ENCODE data around the gene CCDC30.

DNA sequence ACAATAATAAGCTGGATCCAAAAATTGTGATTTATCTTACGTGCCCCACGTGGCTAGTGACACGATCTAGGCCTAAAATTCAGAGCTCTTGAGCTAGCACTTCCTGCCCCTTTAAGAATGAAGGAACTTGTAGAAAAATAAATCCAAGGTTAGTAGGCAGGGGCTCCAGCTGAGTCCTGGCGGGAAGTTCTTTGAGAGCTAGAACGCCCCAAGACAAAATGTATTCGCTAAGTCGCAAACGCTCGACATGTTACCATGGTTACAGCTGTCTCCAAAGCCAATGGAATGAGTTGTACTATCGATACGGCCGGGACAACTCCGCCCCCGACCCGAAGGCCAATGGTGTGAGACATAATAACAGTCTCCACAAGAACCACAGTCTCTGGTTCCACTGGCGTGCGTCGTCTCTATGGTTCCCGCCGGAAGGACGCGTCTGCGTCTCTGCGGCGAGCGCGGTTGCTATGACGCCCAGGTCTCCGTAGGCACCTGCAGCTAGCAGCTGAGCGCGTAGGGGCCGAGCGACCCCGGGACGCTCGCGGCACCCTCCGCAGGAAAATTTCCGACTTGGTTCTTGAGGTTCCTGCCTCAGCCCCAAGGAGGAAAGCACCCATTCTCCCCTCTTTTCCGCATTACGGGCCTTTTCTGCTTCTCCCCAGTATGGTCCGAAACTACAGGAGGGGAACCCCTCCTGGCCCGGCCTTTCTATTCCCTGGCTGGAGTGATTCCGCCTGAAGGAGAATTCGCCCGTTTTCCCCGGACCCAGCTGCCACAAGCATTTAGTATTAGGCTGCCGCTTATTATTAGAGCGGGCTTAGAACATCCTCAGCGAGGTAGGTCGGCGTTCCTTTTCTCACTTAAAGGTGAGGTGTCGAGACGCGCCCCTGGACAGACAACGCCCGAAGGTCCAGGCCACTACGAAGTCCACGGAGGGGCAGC lies at the start of gene CCDC30:
- TF ChIP-seq, protein P1, sequence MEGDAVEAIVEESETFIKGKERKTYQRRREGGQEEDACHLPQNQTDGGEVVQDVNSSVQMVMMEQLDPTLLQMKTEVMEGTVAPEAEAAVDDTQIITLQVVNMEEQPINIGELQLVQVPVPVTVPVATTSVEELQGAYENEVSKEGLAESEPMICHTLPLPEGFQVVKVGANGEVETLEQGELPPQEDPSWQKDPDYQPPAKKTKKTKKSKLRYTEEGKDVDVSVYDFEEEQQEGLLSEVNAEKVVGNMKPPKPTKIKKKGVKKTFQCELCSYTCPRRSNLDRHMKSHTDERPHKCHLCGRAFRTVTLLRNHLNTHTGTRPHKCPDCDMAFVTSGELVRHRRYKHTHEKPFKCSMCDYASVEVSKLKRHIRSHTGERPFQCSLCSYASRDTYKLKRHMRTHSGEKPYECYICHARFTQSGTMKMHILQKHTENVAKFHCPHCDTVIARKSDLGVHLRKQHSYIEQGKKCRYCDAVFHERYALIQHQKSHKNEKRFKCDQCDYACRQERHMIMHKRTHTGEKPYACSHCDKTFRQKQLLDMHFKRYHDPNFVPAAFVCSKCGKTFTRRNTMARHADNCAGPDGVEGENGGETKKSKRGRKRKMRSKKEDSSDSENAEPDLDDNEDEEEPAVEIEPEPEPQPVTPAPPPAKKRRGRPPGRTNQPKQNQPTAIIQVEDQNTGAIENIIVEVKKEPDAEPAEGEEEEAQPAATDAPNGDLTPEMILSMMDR (conservative IDR thresholded peaks at IDR 0.05), result no peak
- no peak for TF ChIP-seq ZFX (IDR thresholded peaks at IDR 0.05)
